ENCODE results near the gene DOK3.

Gene DOK3

DNA sequence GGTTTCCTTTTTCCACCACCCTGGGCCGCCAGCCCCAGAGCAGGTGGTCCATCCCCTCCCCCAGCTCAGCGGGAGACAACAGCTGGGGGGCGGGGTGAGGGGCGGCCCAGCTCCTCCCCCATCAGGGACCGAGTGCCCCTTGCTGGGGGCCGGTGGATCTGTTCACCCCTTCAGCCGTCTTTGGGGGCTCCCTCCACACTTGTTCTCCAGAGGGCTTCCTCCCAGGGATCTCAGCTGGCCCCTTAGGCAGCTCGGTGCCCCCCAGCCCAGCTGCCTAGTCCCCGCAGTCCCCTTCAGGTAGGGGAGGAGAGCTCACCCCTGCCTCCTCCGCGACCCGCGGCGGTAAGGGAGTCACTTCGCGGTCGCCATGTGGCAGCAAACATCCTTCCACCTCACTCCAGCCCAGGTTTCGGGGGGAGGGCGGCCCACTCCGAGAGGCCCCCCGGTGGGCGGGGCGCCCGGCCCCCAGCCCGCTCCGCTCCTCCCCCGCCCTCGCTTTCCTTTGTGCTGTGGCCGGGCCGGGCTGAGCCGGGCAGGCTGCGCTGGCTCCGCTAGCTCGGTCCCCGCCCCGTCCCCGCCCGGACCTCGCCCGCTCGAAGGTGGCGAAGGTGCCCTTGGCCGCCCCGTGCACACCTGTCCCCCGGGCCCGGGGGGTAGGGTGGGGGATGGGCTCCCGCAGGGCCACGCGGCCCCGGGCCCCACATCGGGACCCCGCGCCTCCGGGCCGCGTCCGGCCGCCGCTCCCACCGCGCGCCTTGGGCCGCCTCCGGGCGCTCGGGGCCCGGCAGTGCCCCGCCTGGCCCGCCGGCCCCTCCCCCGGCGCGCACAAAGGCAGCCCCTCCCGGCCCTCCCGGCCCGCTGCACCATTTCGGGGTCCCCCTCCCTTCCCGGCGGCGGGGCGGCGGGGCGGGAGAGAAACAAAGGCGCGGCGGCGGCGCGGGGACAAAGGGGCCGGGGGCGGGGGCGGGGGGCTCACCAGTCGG, 36.9 kb downstream of the DOK3 start:
- no peak for TF ChIP-seq TAF1 (IDR thresholded peaks at IDR 0.05; ENCODE audit: borderline replicate concordance, insufficient read depth, low read length)

DNA sequence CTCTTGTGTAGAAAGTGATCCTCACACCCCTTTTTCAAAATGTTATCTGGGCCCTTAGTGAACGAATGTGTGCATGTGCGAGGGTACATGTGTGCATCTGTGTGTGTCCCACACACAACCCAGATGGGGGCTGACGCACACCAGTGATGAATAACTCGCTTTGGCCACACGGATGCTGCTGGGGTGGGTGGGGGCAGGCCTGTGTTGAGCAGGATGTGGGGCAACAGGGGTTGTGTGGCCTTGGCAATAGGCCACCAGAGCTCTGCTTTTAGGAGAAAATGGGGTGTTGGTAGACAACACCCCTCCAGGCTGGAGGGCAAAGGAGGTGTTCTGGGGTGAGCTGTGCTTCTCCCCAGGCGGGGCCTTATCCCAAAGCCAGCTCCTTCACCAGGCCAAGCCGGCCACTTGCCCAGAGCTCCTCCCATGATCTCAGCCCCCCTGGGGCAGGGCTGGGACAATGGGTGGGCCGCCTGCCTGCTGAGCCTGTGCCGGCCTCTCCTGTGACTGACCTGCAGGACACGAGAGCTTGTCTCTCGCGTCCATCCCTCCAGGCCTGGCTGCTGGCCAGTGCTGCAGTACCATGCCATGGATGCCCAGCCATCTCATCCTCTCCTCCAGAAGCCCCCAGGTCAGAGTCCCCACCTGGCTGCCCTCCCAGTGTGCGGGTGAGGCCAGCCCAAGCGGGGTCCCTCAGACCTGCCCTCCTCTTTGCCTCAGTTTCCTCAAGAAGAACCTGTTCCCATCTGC, 37.8 kb downstream of the DOK3 start:
- TF ChIP-seq SIN3A (IDR thresholded peaks at IDR 0.05; ENCODE audit: borderline replicate concordance, insufficient read depth, low read length): no peak
- no peak for TF ChIP-seq TAF1 (IDR thresholded peaks at IDR 0.05; ENCODE audit: borderline replicate concordance, insufficient read depth, low read length)
- no peak for TF ChIP-seq FOXP2 (optimal IDR thresholded peaks at IDR 0.05; ENCODE audit: borderline replicate concordance, extremely low read depth, extremely low read length, insufficient read depth)
- no peak for TF ChIP-seq POLR2AphosphoS5 (IDR thresholded peaks at IDR 0.05; ENCODE audit: low read depth, low read length)
- TF ChIP-seq, protein P1, sequence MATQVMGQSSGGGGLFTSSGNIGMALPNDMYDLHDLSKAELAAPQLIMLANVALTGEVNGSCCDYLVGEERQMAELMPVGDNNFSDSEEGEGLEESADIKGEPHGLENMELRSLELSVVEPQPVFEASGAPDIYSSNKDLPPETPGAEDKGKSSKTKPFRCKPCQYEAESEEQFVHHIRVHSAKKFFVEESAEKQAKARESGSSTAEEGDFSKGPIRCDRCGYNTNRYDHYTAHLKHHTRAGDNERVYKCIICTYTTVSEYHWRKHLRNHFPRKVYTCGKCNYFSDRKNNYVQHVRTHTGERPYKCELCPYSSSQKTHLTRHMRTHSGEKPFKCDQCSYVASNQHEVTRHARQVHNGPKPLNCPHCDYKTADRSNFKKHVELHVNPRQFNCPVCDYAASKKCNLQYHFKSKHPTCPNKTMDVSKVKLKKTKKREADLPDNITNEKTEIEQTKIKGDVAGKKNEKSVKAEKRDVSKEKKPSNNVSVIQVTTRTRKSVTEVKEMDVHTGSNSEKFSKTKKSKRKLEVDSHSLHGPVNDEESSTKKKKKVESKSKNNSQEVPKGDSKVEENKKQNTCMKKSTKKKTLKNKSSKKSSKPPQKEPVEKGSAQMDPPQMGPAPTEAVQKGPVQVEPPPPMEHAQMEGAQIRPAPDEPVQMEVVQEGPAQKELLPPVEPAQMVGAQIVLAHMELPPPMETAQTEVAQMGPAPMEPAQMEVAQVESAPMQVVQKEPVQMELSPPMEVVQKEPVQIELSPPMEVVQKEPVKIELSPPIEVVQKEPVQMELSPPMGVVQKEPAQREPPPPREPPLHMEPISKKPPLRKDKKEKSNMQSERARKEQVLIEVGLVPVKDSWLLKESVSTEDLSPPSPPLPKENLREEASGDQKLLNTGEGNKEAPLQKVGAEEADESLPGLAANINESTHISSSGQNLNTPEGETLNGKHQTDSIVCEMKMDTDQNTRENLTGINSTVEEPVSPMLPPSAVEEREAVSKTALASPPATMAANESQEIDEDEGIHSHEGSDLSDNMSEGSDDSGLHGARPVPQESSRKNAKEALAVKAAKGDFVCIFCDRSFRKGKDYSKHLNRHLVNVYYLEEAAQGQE (IDR thresholded peaks at IDR 0.05; ENCODE audit: insufficient read depth in 1 of 2, low read depth in 2 of 2, low read length in 2 of 2): no peak

DNA sequence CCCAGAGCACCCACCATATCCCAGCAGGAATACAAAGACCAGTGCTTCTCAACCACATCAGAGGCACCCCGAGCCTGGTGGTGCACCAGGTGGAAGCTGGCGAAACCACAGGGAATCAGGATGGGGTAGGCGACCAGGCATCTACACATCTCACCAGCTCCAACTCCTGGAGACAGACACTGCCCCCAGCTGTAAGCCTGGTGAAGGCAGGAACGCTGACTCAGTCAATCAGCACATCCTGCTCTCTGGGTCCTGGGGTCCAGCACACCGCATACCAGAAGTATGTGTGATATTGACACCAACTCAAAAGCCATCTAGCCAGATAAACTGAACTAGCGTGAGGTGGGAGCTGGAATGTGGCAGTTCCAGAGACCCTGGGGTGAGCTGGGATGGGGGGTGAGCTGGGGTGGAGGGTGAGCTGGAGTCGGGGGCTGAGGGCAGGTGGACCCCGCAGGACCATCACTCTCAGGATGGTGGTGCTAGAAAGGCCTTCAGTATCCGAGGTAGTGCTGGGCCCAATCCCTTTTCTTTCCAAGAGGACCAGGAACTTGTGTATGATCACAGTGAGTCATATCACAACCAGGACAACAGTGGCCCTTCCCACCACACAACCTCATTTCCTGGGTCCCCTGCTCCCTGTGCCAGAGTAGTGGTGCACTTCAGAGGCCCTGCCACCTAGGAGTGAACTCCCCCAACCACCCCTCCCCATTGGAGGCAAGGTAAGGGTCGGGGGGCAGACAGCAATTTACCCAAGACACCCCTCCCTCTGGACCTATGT, 38.7 kb downstream of the DOK3 start:
- TF ChIP-seq SIN3A (IDR thresholded peaks at IDR 0.05; ENCODE audit: borderline replicate concordance, insufficient read depth, low read length): no peak
- no peak for TF ChIP-seq POLR2AphosphoS5 (IDR thresholded peaks at IDR 0.05; ENCODE audit: low read depth, low read length)
- TF ChIP-seq, protein P1 (IDR thresholded peaks at IDR 0.05; ENCODE audit: insufficient read depth in 1 of 2, low read depth in 2 of 2, low read length in 2 of 2): no peak
- TF ChIP-seq TAF1 (IDR thresholded peaks at IDR 0.05; ENCODE audit: borderline replicate concordance, insufficient read depth, low read length): no peak
- no peak for TF ChIP-seq FOXP2 (optimal IDR thresholded peaks at IDR 0.05; ENCODE audit: borderline replicate concordance, extremely low read depth, extremely low read length, insufficient read depth)

DNA sequence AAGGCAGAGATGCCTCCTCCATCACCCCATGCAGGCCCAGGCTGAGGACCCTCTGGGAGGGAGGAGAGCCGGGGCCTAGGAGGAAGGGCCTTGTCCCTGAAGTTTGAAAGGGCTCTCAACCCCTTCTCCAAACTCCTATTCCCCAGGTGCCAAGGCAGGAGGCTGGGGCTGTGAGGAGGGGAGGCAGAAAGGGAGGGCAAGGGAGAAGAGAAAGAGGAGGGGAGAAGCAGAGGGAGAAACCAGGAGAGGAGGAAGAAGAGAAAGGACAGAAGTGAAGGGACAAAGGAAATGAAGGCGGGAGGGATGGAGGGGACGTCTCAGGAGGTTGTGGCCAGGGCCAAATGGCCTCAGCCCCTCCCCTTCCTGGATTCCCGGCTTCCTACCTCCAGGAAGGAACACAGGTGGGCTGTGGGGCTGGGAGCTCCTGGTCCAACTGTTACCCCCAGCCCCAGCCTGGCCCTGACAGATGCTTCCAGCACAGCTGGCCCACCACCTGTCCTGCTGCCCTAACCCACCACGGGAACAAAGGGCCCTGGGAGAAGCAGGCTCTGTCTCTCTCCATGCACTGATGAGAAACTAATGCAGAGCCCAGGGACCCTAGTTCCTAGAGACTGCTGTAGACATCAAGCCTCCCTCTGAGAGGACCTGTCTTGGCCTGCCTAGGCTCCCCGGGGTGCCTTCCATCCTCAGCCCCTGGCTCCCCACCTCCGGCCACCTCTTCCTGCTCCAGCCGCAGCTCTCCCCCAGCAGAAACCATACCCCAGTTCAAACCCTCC, 39.7 kb downstream of the DOK3 start:
- TF ChIP-seq FOXP2 (optimal IDR thresholded peaks at IDR 0.05; ENCODE audit: borderline replicate concordance, extremely low read depth, extremely low read length, insufficient read depth) (no peak), SIN3A (IDR thresholded peaks at IDR 0.05; ENCODE audit: borderline replicate concordance, insufficient read depth, low read length) (no peak)
- TF ChIP-seq, protein P1 (IDR thresholded peaks at IDR 0.05; ENCODE audit: insufficient read depth in 1 of 2, low read depth in 2 of 2, low read length in 2 of 2): no peak

All from PFSK-1 (cell line).